WTC11 (cell line): ENCODE data around the gene NDUFS7. TPM values are rescaled to one million over a fixed set of nuclear protein-coding genes. Genes with fewer than 3 reads are reported as not detected.

ENCODE experiments used
- ATAC-seq: fragments of 200-7000 bp; cut with Tn5 transposase; 2 replicates; pipeline ENCODE4 v1.10.0; 2021; ENCODE audit warnings: mild to moderate bottlenecking, moderate library complexity
- CTCF ChIA-PET: fragments of 300-600 bp; sonication (Branson Sonifier 250); formaldehyde crosslinking; loops from one replicate; lab custom pipeline; 2021; ENCODE audit warnings: antibody characterized with exemption; lab: Charles Lee
- POLR2A ChIA-PET: fragments of 350-600 bp; sonication (Branson Sonifier 250); formaldehyde crosslinking; loops from one replicate; lab custom pipeline; 2021; ENCODE audit warnings: antibody characterized with exemption; lab: Charles Lee
- DNase-seq: peaks from one replicate; pipeline ENCODE4 v3.0.0; 2021; ENCODE audit warnings: low spot score
- H3K27ac Mint-ChIP-seq: 2 replicates; pipeline ENCODE4 v1.8.0; 2021; ENCODE audit warnings: mixed read lengths
- H3K27me3 Mint-ChIP-seq: 2 replicates; pipeline ENCODE4 v1.8.0; 2021; ENCODE audit warnings: low read depth, mild to moderate bottlenecking, moderate library complexity, mixed read lengths
- H3K36me3 Mint-ChIP-seq: 2 replicates; pipeline ENCODE4 v1.8.0; 2021; ENCODE audit warnings: mixed read lengths
- H3K4me1 Mint-ChIP-seq: 2 replicates; pipeline ENCODE4 v1.8.0; 2022; ENCODE audit warnings: mixed read lengths
- H3K4me3 Mint-ChIP-seq: 2 replicates; pipeline ENCODE4 v1.8.0; 2021; ENCODE audit warnings: mild to moderate bottlenecking, moderate library complexity, mixed read lengths
- H3K9me3 Mint-ChIP-seq: 2 replicates; pipeline ENCODE4 v1.8.0; 2021; ENCODE audit warnings: mixed read lengths
- CREM ChIP-seq: sonication (generic); formaldehyde crosslinking; IDR thresholded peaks from 2 replicates; pipeline ENCODE4 v1.8.1; 2022; ENCODE audit warnings: mild to moderate bottlenecking, missing genetic modification reagents, moderate library complexity
- EMX1 ChIP-seq: fragments of 250-450 bp; sonication (Bioruptor Pico); IDR thresholded peaks from 2 replicates; pipeline ENCODE4 v1.8.0; 2021; ENCODE audit warnings: mild to moderate bottlenecking
- ETV6 ChIP-seq: sonication (generic); formaldehyde crosslinking; IDR thresholded peaks from 2 replicates; pipeline ENCODE4 v1.8.1; 2022; ENCODE audit warnings: mild to moderate bottlenecking, missing genetic modification reagents
- GRHL2 ChIP-seq: fragments of 250-450 bp; sonication (Bioruptor Pico); IDR thresholded peaks from 2 replicates; pipeline ENCODE4 v1.8.0; 2022; ENCODE audit warnings: mild to moderate bottlenecking, moderate library complexity; ENCODE audit not compliant: insufficient replicate concordance, severe bottlenecking
- NFE2L1 ChIP-seq: sonication (generic); formaldehyde crosslinking; IDR thresholded peaks from 2 replicates; pipeline ENCODE4 v1.8.1; 2023; ENCODE audit warnings: missing genetic modification reagents
- SMAD3 ChIP-seq: sonication (generic); formaldehyde crosslinking; IDR thresholded peaks from 2 replicates; pipeline ENCODE4 v1.8.0; 2022; ENCODE audit warnings: missing genetic modification reagents, mild to moderate bottlenecking, borderline replicate concordance
- TEAD1 ChIP-seq: sonication (generic); formaldehyde crosslinking; IDR thresholded peaks from 2 replicates; pipeline ENCODE4 v1.8.0; 2022; ENCODE audit warnings: mild to moderate bottlenecking, missing genetic modification reagents
- TP53 ChIP-seq: sonication (generic); formaldehyde crosslinking; IDR thresholded peaks from 2 replicates; pipeline ENCODE4 v1.8.1; 2023; ENCODE audit warnings: mild to moderate bottlenecking, missing genetic modification reagents
- ZBTB21 ChIP-seq: sonication (generic); formaldehyde crosslinking; IDR thresholded peaks from 2 replicates; pipeline ENCODE4 v1.8.1; 2023; ENCODE audit warnings: mild to moderate bottlenecking, missing genetic modification reagents, borderline replicate concordance
- ZNF232 ChIP-seq: sonication (generic); formaldehyde crosslinking; IDR thresholded peaks from 2 replicates; pipeline ENCODE4 v1.8.0; 2022; ENCODE audit warnings: mild to moderate bottlenecking, missing genetic modification reagents
- ZNF423 ChIP-seq: fragments of 250-450 bp; sonication (Bioruptor Pico); IDR thresholded peaks from 2 replicates; pipeline ENCODE4 v2.1.2; 2022; ENCODE audit warnings: mild to moderate bottlenecking, moderate library complexity
- total RNA-seq: library from RNA; stranded (reverse); gene quantifications from 3 replicates; pipeline ENCODE4 v1.2.3, GENCODE V29; 2021
- TF ChIP-seq, protein P1 (sequence below): sonication (generic); formaldehyde crosslinking; conservative IDR thresholded peaks from 2 replicates; pipeline ENCODE4 v1.8.1; 2023; ENCODE audit warnings: mild to moderate bottlenecking, low read depth, missing genetic modification reagents, moderate library complexity
- TF ChIP-seq, protein P2 (sequence below): sonication (generic); formaldehyde crosslinking; IDR thresholded peaks from 2 replicates; pipeline ENCODE4 v1.8.0; 2022; ENCODE audit warnings: mild to moderate bottlenecking, missing genetic modification reagents
- TF ChIP-seq, protein P3 (sequence below): sonication (generic); formaldehyde crosslinking; IDR thresholded peaks from 2 replicates; pipeline ENCODE4 v1.8.1; 2022; ENCODE audit warnings: mild to moderate bottlenecking, missing genetic modification reagents, moderate library complexity, borderline replicate concordance
- TF ChIP-seq, protein P4 (sequence below): sonication (generic); formaldehyde crosslinking; IDR thresholded peaks from 2 replicates; pipeline ENCODE4 v1.8.1; 2022; ENCODE audit warnings: low read depth, missing genetic modification reagents, borderline replicate concordance
- TF ChIP-seq, protein P5 (sequence below): sonication (generic); formaldehyde crosslinking; IDR thresholded peaks from 2 replicates; pipeline ENCODE4 v1.8.1; 2023; ENCODE audit warnings: mild to moderate bottlenecking, missing genetic modification reagents
- TF ChIP-seq, protein P6 (sequence below): fragments of 250-450 bp; sonication (Bioruptor Pico); conservative IDR thresholded peaks from 2 replicates; pipeline ENCODE4 v1.9.0; 2021; ENCODE audit warnings: mild to moderate bottlenecking
- TF ChIP-seq, protein P7 (sequence below): fragments of 250-450 bp; sonication (Bioruptor Pico); IDR thresholded peaks from 2 replicates; pipeline ENCODE4 v2.1.2; 2022; ENCODE audit warnings: mild to moderate bottlenecking, moderate library complexity

NDUFS7 gene
- total RNA-seq, 1 experiment from 2014 or later: 136 TPM

DNA sequence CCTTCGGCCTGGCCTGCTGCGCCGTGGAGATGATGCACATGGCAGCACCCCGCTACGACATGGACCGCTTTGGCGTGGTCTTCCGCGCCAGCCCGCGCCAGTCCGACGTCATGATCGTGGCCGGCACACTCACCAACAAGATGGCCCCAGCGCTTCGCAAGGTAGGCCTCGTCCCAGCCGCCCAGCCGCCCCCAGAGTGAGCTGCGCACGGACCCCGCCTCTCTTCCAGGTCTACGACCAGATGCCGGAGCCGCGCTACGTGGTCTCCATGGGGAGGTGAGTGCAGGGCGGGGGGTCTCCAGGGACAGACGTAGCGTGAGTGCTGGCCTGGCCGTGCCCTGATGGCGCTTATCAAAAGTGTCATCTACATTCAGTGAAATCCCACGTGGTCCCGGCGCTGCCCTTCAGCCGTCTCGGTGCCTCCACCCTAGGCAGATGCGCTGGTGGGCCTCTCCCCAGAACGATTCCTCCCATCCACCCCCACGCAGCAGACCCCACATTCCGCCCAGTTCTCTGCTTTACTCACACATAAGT, 7.2 kb downstream of the NDUFS7 start:
- Mint-ChIP-seq H3K27me3 (no peaks in the 10 kb centered on the region), H3K4me3 (no peak overlapping the region), H3K36me3 (peaks cover 22% of the 10 kb centered on the region), H3K4me1 (no peaks in the 10 kb centered on the region), H3K9me3 (no peaks in the 10 kb centered on the region), H3K27ac (no peak overlapping the region)
- TF ChIP-seq GRHL2 (CRISPR knock-in tag): no peak
- TF ChIP-seq, protein P1, sequence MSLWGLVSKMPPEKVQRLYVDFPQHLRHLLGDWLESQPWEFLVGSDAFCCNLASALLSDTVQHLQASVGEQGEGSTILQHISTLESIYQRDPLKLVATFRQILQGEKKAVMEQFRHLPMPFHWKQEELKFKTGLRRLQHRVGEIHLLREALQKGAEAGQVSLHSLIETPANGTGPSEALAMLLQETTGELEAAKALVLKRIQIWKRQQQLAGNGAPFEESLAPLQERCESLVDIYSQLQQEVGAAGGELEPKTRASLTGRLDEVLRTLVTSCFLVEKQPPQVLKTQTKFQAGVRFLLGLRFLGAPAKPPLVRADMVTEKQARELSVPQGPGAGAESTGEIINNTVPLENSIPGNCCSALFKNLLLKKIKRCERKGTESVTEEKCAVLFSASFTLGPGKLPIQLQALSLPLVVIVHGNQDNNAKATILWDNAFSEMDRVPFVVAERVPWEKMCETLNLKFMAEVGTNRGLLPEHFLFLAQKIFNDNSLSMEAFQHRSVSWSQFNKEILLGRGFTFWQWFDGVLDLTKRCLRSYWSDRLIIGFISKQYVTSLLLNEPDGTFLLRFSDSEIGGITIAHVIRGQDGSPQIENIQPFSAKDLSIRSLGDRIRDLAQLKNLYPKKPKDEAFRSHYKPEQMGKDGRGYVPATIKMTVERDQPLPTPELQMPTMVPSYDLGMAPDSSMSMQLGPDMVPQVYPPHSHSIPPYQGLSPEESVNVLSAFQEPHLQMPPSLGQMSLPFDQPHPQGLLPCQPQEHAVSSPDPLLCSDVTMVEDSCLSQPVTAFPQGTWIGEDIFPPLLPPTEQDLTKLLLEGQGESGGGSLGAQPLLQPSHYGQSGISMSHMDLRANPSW: no peak
- POLR2A ChIA-PET: no interaction called here
- DNase-seq: no peak
- no peak for ATAC-seq
- CTCF ChIA-PET: no interaction called here

DNA sequence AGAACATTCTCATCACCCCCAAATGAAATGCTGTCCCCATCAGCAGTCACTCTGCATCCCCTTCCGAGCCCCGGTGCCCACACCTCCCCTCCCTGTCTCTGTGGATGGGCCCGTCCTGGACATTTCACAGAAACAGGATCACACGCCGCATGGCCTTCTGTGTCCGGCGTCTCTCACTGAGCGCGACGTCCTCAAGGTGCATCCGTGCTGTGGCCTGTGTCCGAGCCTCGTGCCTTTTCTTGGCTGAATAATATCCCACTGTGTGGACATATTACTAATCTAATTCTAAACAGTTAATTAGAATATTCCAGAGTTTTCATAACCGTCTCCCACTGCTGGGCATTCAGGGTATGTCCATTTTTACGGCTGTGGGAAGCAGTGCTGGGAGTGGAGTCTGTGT, 8.7 kb downstream of the NDUFS7 start:
- Mint-ChIP-seq H3K36me3 (peaks cover 22% of the 10 kb centered on the region), H3K27me3 (no peaks in the 10 kb centered on the region), H3K4me1 (no peaks in the 10 kb centered on the region), H3K4me3 (no peak overlapping the region), H3K9me3 (no peaks in the 10 kb centered on the region), H3K27ac (no peak overlapping the region)
- ChIA-PET POLR2A (no interaction called here), CTCF (no interaction called here)
- TF ChIP-seq ZNF232 (CRISPR knock-in tag): no peak
- TF ChIP-seq, protein P2, sequence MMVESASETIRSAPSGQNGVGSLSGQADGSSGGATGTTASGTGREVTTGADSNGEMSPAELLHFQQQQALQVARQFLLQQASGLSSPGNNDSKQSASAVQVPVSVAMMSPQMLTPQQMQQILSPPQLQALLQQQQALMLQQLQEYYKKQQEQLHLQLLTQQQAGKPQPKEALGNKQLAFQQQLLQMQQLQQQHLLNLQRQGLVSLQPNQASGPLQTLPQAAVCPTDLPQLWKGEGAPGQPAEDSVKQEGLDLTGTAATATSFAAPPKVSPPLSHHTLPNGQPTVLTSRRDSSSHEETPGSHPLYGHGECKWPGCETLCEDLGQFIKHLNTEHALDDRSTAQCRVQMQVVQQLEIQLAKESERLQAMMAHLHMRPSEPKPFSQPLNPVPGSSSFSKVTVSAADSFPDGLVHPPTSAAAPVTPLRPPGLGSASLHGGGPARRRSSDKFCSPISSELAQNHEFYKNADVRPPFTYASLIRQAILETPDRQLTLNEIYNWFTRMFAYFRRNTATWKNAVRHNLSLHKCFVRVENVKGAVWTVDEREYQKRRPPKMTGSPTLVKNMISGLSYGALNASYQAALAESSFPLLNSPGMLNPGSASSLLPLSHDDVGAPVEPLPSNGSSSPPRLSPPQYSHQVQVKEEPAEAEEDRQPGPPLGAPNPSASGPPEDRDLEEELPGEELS (CRISPR knock-in tag): no peak
- TF ChIP-seq TP53: no peak
- no peak for TF ChIP-seq SMAD3 (CRISPR knock-in tag)
- ATAC-seq (no peak), DNase-seq (no peak)

DNA sequence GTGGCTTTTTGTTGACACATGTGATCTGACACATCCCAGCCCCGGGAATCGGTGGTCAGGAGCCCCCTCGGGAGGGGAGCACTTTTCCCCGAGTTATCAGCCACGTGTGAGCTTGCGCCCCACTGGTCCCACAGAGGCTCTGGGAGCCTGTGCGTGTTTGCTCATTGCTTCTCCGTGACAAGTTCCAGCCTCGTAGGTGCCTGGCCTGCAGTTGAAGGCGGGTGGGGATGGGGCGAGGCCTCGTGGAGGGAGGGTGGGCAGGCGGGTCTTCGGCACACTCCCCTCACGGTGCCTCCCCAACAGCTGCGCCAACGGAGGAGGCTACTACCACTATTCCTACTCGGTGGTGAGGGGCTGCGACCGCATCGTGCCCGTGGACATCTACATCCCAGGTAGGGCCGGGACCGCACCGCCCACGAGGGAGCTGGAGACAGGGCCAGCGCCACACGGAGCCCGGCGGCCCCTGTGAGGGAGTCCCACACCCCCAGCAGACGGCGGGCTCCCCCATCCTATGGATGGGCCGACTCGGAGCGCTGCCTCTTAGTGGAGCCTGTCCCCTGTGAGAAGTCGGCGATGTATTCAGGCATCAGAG, 9.3 kb downstream of the NDUFS7 start:
- Mint-ChIP-seq H3K9me3 (no peaks in the 10 kb centered on the region), H3K4me1 (no peaks in the 10 kb centered on the region), H3K27ac (no peak overlapping the region), H3K27me3 (no peaks in the 10 kb centered on the region), H3K4me3 (no peak overlapping the region), H3K36me3 (peaks cover 22% of the 10 kb centered on the region)
- ATAC-seq: no peak
- CTCF ChIA-PET: interaction anchor here (1.2 kb wide), 2 partner anchors 77 to 149 kb away, joined by 3 read pairs; no protein-coding TSS in a partner anchor
- POLR2A ChIA-PET: no interaction called here
- DNase-seq: no peak
- TF ChIP-seq ZBTB21 (CRISPR knock-in tag) (no peak), TEAD1 (no peak), ZNF423 (CRISPR knock-in tag) (no peak), CREM (CRISPR knock-in tag) (no peak), NFE2L1 (no peak), EMX1 (CRISPR knock-in tag) (no peak), ETV6 (no peak)
- TF ChIP-seq, protein P3, sequence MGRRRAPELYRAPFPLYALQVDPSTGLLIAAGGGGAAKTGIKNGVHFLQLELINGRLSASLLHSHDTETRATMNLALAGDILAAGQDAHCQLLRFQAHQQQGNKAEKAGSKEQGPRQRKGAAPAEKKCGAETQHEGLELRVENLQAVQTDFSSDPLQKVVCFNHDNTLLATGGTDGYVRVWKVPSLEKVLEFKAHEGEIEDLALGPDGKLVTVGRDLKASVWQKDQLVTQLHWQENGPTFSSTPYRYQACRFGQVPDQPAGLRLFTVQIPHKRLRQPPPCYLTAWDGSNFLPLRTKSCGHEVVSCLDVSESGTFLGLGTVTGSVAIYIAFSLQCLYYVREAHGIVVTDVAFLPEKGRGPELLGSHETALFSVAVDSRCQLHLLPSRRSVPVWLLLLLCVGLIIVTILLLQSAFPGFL: no peak
- TF ChIP-seq, protein P4, sequence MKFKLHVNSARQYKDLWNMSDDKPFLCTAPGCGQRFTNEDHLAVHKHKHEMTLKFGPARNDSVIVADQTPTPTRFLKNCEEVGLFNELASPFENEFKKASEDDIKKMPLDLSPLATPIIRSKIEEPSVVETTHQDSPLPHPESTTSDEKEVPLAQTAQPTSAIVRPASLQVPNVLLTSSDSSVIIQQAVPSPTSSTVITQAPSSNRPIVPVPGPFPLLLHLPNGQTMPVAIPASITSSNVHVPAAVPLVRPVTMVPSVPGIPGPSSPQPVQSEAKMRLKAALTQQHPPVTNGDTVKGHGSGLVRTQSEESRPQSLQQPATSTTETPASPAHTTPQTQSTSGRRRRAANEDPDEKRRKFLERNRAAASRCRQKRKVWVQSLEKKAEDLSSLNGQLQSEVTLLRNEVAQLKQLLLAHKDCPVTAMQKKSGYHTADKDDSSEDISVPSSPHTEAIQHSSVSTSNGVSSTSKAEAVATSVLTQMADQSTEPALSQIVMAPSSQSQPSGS: no peak
- TF ChIP-seq, protein P5, sequence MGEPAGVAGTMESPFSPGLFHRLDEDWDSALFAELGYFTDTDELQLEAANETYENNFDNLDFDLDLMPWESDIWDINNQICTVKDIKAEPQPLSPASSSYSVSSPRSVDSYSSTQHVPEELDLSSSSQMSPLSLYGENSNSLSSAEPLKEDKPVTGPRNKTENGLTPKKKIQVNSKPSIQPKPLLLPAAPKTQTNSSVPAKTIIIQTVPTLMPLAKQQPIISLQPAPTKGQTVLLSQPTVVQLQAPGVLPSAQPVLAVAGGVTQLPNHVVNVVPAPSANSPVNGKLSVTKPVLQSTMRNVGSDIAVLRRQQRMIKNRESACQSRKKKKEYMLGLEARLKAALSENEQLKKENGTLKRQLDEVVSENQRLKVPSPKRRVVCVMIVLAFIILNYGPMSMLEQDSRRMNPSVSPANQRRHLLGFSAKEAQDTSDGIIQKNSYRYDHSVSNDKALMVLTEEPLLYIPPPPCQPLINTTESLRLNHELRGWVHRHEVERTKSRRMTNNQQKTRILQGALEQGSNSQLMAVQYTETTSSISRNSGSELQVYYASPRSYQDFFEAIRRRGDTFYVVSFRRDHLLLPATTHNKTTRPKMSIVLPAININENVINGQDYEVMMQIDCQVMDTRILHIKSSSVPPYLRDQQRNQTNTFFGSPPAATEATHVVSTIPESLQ (CRISPR knock-in tag): no peak
- TF ChIP-seq, protein P6, sequence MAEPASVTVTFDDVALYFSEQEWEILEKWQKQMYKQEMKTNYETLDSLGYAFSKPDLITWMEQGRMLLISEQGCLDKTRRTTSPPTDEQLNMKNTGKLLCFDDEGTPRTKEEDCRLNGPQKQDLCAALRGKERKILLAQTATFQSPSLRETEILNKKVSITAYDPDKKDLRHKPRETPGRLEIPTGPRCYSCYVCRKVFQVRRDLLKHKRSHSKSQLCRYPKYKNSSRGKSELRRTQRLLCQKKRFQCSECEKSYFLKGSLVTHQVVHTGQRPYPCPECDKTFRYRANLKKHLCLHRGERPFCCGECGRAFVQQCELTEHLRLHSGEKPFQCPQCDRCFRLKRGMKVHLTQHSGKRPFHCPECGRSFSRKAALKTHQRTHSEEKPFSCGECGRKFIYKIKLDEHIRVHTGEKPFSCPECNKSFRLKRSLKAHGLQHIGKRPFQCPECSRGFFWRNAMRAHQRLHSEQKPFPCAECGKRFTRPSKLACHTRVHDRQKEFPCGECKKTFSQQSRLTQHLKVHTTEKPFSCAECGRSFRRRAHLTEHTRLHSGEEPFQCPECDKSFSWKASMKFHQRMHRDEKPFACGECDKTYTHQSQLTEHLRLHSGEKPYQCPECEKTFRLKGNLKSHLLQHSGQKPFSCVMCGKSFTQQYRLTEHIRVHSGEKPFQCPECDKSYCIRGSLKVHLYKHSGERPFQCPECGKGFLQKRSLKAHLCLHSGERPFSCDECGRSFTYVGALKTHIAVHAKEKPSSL (CRISPR knock-in tag): no peak
- TF ChIP-seq, protein P7, sequence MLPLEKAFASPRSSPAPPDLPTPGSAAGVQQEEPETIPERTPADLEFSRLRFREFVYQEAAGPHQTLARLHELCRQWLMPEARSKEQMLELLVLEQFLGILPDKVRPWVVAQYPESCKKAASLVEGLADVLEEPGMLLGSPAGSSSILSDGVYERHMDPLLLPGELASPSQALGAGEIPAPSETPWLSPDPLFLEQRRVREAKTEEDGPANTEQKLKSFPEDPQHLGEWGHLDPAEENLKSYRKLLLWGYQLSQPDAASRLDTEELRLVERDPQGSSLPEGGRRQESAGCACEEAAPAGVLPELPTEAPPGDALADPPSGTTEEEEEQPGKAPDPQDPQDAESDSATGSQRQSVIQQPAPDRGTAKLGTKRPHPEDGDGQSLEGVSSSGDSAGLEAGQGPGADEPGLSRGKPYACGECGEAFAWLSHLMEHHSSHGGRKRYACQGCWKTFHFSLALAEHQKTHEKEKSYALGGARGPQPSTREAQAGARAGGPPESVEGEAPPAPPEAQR (CRISPR knock-in tag): no peak
